Cardiac muscle cell (in vitro differentiated cells and primary cell): Measurements from ENCODE around the gene FEM1B. TPM values are rescaled to one million over a fixed set of nuclear protein-coding genes. Genes with fewer than 3 reads are reported as not detected.

Source experiments
- DNase-seq, 2 donors: peaks; one replicate each; pipeline versions ENCODE4 v3.0.0 to v3.0.0-alpha.2; 2010 to 2017; ENCODE audit warnings: low read depth in 1 of 2, low spot score in 1 of 2
- H3K27ac ChIP-seq: fragments of 200-600 bp; sonication (generic); 2 replicates; pipeline ENCODE4 v1.5.1; 2016
- H3K27me3 ChIP-seq: fragments of 200-600 bp; sonication (generic); 2 replicates; pipeline ENCODE4 v1.6.0; 2016; ENCODE audit warnings: control low read depth
- H3K36me3 ChIP-seq: fragments of 200-600 bp; sonication (generic); 2 replicates; pipeline ENCODE4 v1.5.1; 2016; ENCODE audit warnings: control low read depth
- H3K4me1 ChIP-seq: fragments of 200-600 bp; sonication (generic); 2 replicates; pipeline ENCODE4 v1.8.1; 2017; ENCODE audit warnings: low read depth, mild to moderate bottlenecking, mixed run types
- H3K4me3 ChIP-seq: fragments of 200-600 bp; sonication (generic); 2 replicates; pipeline ENCODE4 v1.5.1; 2016; ENCODE audit warnings: mild to moderate bottlenecking
- H3K9me3 ChIP-seq: fragments of 200-600 bp; sonication (generic); 2 replicates; pipeline ENCODE4 v1.5.1; 2017; ENCODE audit warnings: low read depth, mild to moderate bottlenecking, control low read depth
- polyA plus RNA-seq: library from polyadenylated mRNA; unstranded; fragments of >200 nt; fragmentation: Nextera tagmentation; extraction: Ambion mirVana; gene quantifications from 2 replicates; pipeline ENCODE4 v1.2.1, GENCODE V29; 2016
- total RNA-seq: library from RNA; depleted of rRNA; stranded (reverse); fragments of >200 nt; gene quantifications from 2 replicates; pipeline ENCODE4 v1.2.3, GENCODE V29; 2016
- TF ChIP-seq, protein P1 (sequence below): IDR thresholded peaks from 2 replicates; pipeline ENCODE4 v1.5.1; 2012; ENCODE audit warnings: low read depth, mild to moderate bottlenecking, low read length

FEM1B gene
- total and polyA plus RNA-seq, 2 experiments from 2014 or later: 23.0 to 59.7 TPM

DNA sequence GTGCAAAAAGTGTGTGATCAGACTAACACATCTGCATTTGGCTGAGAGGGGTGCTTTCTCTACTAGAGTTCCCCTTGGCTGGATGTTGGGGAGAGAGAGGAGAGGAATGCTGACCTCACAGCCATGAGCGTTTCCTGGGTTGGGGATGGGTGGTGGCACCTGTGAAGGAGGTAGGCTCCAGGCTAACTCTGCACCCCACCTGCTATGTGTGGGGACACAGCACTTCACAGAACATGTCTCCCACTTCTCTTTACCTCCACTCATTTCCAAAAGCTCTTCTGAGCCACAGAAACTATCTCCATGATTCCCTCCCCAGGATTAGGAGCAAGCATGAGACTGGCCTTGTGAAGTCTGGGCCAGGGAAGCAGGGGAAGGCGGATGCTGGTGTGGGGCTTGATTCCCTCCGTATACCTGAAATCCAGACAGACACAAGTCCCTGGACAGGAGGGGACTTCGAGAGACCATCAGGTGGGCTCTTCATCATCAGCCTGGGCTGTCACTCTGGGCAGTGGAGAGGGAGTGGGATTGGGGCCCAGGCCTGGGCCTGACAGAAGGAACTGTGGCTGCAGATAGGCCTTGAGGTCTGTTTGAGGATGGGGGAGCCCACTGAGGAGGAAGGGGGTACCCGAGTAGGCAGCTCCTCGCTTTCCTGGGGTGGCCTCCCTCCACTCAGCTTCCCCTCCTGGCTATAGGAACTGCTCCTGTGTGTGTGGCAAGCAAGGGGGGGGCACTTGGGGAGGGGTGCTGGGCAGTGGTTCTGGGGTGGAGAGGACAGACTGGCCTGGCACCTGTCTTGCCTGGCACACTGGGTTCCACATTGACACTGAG, 40.7 kb downstream of the FEM1B start:
- TF ChIP-seq, protein P1, sequence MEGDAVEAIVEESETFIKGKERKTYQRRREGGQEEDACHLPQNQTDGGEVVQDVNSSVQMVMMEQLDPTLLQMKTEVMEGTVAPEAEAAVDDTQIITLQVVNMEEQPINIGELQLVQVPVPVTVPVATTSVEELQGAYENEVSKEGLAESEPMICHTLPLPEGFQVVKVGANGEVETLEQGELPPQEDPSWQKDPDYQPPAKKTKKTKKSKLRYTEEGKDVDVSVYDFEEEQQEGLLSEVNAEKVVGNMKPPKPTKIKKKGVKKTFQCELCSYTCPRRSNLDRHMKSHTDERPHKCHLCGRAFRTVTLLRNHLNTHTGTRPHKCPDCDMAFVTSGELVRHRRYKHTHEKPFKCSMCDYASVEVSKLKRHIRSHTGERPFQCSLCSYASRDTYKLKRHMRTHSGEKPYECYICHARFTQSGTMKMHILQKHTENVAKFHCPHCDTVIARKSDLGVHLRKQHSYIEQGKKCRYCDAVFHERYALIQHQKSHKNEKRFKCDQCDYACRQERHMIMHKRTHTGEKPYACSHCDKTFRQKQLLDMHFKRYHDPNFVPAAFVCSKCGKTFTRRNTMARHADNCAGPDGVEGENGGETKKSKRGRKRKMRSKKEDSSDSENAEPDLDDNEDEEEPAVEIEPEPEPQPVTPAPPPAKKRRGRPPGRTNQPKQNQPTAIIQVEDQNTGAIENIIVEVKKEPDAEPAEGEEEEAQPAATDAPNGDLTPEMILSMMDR: no peak
- DNase-seq: no peak
- Histone ChIP-seq H3K27ac (no peak overlapping the region), H3K9me3 (no peaks in the 10 kb centered on the region), H3K27me3 (no peaks in the 10 kb centered on the region), H3K4me1 (no peaks in the 10 kb centered on the region), H3K4me3 (no peak overlapping the region), H3K36me3 (no peaks in the 10 kb centered on the region)

DNA sequence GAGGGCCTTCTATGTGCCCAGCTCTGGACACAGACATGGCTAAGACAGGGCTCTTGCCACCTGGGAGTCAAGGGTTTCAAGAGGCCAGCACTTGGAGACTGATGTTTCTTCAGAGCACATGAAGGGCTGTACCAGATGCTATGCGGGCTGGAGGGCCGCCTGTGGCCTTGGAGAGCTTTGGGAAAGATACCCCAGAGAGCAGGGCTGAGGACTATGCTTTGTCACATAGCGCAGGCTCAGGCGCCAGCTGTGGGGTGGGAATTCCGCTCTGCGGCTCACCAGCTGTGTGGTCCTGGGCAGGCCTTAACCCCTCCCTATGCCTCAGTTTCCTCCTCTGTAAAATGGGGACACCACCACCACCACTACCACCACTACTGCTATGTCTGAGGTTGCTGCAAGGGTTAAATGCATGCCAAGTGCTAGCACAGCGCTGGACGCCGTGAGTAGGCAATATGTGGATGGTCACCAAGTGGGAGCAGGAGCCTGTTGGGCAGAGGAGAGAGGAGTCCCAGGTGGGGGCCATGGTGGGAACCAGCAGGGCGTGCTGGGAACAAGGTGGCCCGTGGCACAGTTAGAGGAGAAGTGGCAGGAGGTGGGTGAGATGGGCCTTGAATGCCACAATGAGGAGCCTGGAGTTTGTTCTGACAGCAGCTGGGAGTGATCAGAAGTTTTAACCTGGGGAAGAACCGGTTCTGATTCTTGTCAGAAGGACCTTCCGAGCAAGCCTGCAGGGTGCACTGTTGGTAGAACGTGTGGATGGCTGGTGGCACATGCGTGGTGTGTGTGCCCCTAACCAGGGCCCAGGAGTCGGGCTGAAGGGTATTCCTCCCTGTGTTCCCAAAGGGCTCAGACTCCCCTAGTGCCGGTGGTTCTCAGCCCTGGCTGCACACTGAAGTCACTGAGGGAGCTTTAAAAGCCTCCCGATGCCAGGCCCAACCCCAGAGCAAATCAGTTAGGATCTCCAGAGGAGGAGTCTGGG, 41.7 kb downstream of the FEM1B start:
- Histone ChIP-seq H3K27ac (no peak overlapping the region), H3K9me3 (no peaks in the 10 kb centered on the region), H3K4me3 (no peak overlapping the region), H3K4me1 (no peaks in the 10 kb centered on the region), H3K36me3 (no peaks in the 10 kb centered on the region), H3K27me3 (no peaks in the 10 kb centered on the region)
- DNase-seq: peak in 1 of 2 donors; percentile 16
- TF ChIP-seq, protein P1: no peak

DNA sequence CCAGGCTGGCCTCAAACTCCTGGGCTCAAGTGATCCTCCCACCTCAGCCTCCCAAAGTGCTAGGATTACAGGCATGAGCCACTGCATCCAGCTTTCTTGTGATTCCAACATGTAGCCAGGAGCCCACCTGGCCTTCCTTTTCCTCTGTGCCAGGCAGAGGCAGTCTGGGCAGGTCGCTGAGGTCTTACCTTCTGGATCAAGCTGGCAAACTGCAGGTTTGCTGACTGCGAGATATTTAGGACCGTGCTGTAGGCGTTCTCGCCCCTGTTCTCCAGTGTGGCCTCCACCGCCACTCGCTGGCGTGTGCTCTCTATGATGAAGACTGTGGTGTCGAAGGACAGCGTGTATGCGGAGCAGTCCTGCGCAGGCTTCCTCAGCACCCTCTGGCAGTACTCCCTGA, 42.5 kb downstream of the FEM1B start:
- Histone ChIP-seq H3K4me1 (no peaks in the 10 kb centered on the region), H3K27me3 (no peaks in the 10 kb centered on the region), H3K27ac (no peak overlapping the region), H3K4me3 (no peak overlapping the region), H3K36me3 (no peaks in the 10 kb centered on the region), H3K9me3 (no peaks in the 10 kb centered on the region)
- TF ChIP-seq, protein P1: no peak
- no peak for DNase-seq

DNA sequence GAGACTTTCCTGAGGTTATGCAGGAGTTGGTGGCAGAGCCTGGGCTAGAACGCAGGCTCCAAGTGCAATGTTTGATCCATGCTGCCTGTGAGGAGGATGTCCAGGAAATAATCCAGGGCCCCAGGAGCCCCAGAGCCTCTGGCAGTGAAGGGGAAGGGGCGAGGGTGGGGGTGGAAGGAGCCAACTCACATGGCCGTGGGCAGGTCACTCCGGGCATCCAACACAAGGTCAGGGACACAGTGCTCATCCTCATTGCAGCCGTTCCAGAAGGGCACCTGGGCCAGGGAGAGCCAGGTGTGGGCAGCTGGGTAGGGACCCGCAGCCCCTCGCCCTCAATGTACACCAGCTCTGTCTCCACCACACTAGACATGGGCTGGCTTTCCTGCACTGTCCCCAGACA, 43.7 kb downstream of the FEM1B start:
- H3K36me3 ChIP-seq: no peaks in the 10 kb centered on the region
- no peak for DNase-seq
- no peaks in the 10 kb centered on the region for H3K4me1 ChIP-seq
- TF ChIP-seq, protein P1: no peak
- H3K27ac ChIP-seq: no peak overlapping the region
- H3K27me3 ChIP-seq: no peaks in the 10 kb centered on the region
- no peak overlapping the region for H3K4me3 ChIP-seq
- no peaks in the 10 kb centered on the region for H3K9me3 ChIP-seq

DNA sequence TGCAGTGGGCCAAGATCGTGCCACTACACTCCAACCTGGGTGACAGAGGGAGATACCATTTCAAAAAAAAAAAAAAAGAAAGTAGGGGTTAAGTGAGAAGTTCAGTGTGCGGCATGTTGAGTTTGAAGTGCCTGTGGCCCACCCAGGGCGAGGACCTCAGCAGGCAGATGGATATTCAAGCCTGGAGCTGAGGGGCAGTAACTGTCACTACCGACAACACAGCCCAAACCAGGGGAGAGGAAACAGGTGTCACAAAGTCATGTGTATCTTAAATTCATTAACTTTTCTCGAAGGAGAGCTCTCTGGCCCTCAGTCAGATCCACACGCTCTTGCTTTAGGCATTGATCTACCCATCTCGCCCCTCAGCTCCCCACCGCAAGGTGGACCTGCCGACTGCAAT, 45.3 kb downstream of the FEM1B start:
- Histone ChIP-seq H3K9me3 (no peaks in the 10 kb centered on the region), H3K4me1 (no peaks in the 10 kb centered on the region), H3K36me3 (no peaks in the 10 kb centered on the region), H3K4me3 (no peak overlapping the region), H3K27me3 (no peaks in the 10 kb centered on the region), H3K27ac (no peak overlapping the region)
- no peak for DNase-seq
- TF ChIP-seq, protein P1: no peak
